ENCODE measurements around the gene CNTRL. TPM values are rescaled to one million over a fixed set of nuclear protein-coding genes. Genes with fewer than 3 reads are reported as not detected.
A peak's percentile ranks its signal among the peaks of the same experiment; 100 is the strongest.

CNTRL gene
- total RNA-seq, 1 donor from 2014 or later, result 8.5 TPM

- H3K9me3 ChIP-seq, result no peaks in the 10 kb centered on the region
- no peaks in the 10 kb centered on the region for H3K36me3 ChIP-seq
- DNase-seq (ENCODE audit: low spot score in 2 of 2), result peak in 1 of 2 donors; percentile 34
- no peaks in the 10 kb centered on the region for H3K27me3 ChIP-seq
- no peaks in the 10 kb centered on the region for H3K4me1 ChIP-seq
- no peak overlapping the region for H3K4me3 ChIP-seq
- intact Hi-C loops (cut with DNase I), result no loop called here
- TF ChIP-seq CTCF (IDR thresholded peaks at IDR 0.05), result no peak
- H3K27ac ChIP-seq, result no peak overlapping the region
These were observed 151.4 kb downstream of the CNTRL start for GRCh38 chr9:121226175-121226574.

Other genes with a start within 250 kb of the CNTRL start
- gene PSMD5, start 232.0 kb upstream of the CNTRL start, total RNA-seq, result 18.2 TPM
- 33.0 TPM for gene PHF19, start 197.8 kb upstream of the CNTRL start, total RNA-seq
- gene TRAF1, start 148.2 kb upstream of the CNTRL start, total RNA-seq, result 16.7 TPM
- gene C5, start 24.7 kb upstream of the CNTRL start, total RNA-seq, result 1.5 TPM
- gene RAB14, start 126.9 kb downstream of the CNTRL start, total RNA-seq, result 18.2 TPM
- gene GSN, start 193.2 kb downstream of the CNTRL start, total RNA-seq, result 3,012 TPM

Data from ascending aorta (tissue), 2 donors.